GDM1 (cell line): ENCODE measurements around the gene STYK1.

ENCODE experiments used
- DNase-seq: peaks from one replicate; lab custom pipeline; 2025; lab: John Stamatoyannopoulos, UW

The STYK1 gene

GRCh38 chr12:10673659-10674384, at the start of gene STYK1:
Gene STYK1, minus strand, starts transcription at chr12:10674052. Its CDS starts 39,434 bp downstream, at chr12:10634618.
- peak; percentile 72 for DNase-seq

DNA sequence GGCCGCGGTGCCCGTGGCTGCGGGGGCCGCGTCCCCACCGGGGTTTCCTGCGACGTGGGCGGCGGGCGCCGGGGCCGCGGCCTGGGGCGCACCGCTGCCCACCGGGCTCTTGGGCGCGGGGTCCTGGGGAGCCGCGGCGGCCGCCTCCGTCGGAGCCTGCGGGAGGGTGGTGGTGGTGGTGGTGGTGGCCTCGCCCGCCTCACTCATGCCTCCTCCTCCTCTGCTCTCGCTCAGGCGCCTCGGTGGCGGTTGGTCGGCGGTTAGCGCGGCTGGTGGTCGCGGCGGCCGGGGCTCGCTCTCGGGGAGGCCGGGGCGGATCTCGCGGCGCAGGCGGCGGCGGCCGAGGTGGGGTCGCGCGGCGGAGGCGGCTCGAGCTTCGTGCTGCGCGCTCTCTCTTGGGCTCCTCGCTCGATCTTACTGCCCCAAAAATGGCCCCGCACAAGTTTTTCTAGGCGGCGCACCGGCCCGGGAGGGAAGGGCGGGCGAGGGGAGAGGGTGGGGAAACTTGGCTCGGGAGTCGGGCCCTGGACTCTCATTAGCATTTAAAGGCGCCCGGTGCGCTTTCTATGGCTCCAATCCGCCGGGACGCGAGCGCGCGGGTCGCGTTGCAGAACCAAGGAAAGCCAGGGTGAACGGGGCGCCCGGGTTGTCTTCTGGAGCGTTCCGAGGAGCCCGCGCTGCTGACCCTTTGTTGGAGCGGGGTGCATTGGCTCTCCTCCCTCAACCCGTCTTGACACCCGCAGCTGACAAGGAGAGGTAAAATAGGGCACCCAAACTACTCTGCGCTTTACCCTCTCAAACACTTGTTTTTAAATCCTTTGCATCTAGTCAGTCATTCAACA, 49.3 kb upstream of the STYK1 start, which contains the start of gene YBX3:
YBX3 (minus strand) TSS at position 419 of the 842 bp plus-strand sequence; CDS start at position 207, 212 bp downstream.
- DNase-seq, result peak; percentile 30

DNA sequence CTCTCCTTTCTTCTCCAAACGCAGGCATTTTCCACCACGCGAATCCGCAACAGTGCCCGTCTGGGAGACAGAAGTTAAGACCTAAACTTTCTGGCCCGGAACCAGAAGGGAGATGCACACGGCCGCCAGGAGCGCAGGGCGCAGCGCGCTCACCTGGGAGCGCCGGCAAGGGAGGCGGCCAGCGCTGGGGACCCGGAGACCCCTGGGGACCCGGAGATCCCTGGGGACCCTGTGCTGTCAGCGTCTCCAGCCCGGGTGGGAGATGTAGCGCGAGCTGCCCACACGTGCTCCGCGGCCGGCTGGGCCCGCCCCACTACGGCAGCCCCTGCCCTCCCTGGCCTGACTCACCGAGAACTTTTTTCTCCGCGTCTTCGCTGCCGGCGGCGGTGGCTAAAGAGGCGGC, 48.7 kb upstream of the STYK1 start:
- DNase-seq, result no peak

DNA sequence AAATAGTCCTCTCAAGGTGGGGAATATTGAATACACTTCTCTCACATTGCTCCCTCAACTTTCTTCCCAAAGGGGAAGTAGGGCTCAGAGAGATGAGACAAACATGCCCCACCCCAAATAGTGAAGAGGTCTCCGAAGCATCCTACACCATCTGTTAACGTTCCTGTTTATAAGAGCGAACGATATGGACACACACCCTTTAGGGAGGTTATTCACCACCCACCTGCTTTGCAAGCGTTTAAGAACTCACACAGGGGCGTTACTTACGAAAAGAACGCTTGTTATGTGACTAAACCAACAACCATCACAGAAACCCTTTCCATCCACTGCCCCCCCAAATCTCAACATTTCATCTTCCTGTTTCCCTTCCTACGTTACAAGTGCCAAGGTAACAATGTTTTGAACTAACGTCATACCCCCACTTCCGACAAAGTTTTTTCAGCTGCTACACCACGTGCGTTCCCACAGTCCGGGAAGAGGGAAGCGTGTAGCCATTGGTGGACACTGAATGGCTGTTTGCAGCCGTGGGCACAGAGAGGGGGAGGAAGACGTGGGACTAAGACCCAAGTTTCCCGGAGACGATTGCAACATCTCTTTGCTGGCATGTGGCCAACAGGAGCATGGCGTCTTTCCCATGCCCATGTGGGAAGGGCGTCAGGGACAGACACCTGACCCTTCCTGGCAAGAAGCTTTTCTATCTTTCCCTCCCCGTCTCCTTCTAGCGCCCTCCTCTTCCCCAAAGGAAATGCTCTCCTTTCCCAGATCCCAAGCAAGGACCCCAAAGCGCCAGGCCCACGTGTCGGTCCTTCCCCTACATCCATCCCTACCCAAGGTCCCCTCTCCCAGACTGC, 48.0 kb upstream of the STYK1 start:
- DNase-seq, result peak; percentile 29

DNA sequence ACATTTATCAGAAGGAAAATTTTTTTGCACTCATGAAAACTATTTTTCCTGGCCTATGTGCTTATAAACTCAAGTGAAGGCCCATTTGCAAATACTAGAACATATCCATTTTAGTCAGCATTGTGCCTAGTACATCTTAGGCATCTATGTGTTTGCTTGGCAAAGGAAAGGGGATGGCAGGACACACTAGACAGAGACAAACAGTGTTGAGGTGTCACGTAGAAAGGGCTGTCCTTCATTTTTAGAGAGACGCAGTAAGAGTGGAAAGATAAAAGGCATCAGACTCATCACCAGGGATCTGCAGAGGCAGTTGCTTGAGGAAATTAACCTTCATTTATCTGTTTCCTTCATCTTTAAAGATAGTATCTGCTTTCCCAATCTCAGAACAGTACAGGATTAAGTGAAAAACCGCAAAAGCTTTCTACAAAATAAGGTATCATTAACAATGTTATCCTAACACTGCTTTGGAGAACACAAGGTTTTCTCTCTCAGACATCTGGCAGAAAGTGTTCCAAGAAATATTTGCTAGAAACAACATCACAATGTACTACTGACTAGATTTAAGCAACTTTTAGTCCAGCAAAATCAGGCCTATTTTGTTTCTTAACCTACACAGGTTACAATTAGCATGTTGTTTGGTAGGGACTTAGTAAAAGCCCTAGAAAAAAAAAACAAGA, 47.3 kb upstream of the STYK1 start:
- DNase-seq, result no peak

DNA sequence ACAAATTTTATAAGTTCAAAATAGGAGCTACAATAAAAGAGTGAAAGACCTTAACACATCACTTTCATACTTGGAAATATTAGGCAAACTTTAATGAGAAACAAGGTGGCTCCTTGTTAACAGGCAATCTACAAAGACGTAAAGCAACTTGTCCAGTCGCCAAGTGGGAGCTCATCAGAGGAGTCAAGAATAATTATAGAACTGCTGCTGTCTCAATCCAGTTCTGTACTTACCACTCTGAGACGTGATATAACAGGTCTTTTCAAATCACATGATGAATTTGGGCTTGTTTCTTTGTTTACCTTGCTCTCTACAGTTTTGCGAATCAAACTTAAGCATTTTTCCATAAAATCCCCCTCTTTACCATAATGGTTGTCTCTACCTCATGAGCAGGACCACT, 45.6 kb upstream of the STYK1 start:
- DNase-seq, result no peak

DNA sequence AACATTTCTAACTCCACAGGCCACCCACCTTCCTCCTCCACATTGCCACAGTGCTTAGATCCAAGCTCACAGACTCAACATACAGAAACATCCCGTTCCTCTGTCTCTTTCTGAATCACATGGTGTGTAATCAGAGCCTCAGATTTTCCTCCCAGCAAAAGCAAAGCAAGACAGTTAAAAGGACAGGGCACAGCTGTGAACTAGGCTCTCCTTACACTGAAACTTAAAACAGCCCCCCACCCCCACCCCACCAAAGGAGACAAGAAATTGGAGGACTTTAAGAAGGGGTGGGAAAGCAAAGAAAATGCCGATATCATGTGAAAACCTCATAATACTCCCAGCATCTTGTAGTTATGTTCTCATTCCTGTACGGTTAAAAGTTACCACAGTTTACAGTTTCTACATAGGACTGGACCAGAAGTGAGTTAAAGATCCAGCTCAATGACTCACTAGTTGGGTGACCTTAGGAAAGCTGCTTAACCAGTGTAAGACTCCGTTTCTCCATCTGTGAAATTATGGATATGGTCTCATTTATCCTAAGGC, 44.5 kb upstream of the STYK1 start:
- no peak for DNase-seq

DNA sequence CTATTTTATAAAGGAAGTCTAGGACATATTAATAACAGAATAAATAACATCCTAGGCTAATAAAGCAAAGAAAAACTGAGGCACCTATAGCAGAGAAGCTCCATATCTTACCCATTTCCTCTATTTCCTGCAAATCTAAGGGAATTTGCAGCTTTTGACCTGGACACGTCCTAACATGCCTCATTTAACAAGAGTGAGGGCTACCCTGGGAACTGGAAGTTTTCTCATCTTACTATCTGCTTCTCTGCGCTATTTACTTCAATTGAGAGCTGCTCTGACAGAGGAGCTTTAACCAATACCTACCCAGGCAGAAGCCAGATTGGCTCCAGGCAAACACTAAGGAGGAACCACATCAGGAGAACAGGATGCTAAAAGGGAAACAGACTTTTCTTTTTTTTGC, 43.6 kb upstream of the STYK1 start:
- no peak for DNase-seq

GRCh38 chr12:10716704-10717315, 43.0 kb upstream of the STYK1 start:
- DNase-seq, result no peak

DNA sequence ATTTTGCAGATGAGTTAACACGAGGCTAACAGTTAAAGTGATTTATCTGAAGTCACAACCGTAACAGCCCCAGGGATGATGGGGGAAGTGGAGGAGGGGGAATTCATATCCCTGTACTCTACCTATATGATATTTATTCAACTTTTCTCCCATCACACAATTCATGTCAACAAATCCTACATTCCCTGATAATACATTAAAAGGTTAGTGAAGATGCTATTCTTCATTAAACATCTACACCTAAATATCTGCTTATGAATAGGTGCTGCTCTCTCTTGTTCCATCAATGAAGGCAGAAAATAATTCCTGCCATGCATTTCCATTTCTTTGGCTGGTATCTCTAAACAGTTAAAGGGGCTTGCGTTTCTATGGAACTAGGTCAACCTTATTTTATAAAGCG, 42.4 kb upstream of the STYK1 start:
- no peak for DNase-seq

- no peak for DNase-seq
Measured at GRCh38 chr12:10715491-10715890, 41.6 kb upstream of the STYK1 start.

GRCh38 chr12:10709808-10710207, 36.0 kb upstream of the STYK1 start:
- no peak for DNase-seq

- no peak for DNase-seq
Measured at GRCh38 chr12:10708862-10709261, 35.0 kb upstream of the STYK1 start.

GRCh38 chr12:10705655-10706054, 31.8 kb upstream of the STYK1 start:
- no peak for DNase-seq

GRCh38 chr12:10701843-10702242, 28.0 kb upstream of the STYK1 start:
- no peak for DNase-seq

GRCh38 chr12:10701131-10701681, 27.4 kb upstream of the STYK1 start:
- DNase-seq, result no peak

DNA sequence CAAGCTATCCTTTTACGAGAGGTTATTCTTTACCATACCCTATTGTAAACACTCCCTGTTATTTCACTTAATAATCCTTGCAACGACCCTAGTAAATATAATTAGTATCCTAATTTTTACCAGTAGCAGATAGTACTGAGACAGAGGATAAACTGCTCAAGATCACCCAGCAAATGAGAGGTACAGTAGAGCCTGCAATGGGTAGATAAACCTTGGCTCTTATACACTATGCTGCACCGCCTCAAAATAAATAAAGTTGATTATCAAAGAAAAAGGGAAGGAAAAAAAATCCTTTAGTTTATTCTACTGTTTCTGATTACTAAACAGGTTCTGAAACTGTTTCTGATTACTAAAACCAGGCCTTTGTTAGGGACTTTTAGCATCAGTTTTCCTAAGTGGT, 26.7 kb upstream of the STYK1 start:
- no peak for DNase-seq

DNA sequence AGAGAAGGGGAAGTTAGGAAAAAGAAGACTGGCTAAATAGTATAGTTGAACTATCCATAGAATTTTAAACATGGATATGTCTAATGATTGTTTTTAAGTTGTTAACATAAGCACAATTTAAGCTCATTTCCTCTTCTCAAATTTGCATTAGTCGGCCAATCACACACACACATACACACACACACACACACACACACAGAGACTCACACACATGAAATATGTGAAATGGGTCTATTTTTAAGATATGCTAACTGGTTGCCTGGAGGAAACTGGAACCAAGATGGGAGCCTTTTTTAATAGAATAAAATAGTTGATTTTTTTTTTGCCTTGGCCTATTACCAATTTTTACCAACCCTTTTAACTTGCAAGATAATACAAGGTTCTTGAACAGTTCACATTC, 24.0 kb upstream of the STYK1 start:
- no peak for DNase-seq

DNA sequence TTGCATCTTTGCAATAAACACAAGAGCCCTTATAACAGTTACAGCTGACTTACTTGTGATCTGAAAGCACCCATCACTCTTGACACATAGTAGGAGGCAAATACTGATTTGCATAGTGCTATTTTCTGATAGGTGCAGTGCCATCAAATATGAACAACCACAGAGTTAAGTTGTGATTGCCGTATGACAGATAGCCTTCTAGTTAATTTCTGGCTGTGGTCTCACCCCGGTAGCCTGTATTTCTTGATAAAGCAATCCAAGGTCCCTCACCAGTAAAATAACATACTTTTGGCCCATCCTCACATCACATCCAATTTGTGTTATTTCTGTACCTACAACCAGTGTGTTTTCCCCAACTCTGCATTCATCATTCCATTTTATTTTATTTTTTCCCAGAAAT, 23.3 kb upstream of the STYK1 start:
- no peak for DNase-seq

GRCh38 chr12:10690906-10691305, 17.1 kb upstream of the STYK1 start:
- no peak for DNase-seq

- DNase-seq, result no peak
Measured at GRCh38 chr12:10689146-10689545, 15.3 kb upstream of the STYK1 start.
